H1 (cell line): ENCODE data around the gene CAMSAP1. TPM values are rescaled to one million over a fixed set of nuclear protein-coding genes. Genes with fewer than 3 reads are reported as not detected.

ENCODE experiments used
- CTCF ChIA-PET: fragments of 300-600 bp; sonication (Branson Sonifier 250); formaldehyde crosslinking; loops from one replicate; lab custom pipeline; 2021; ENCODE audit not compliant: partially characterized antibody; lab: Charles Lee
- POLR2A ChIA-PET: fragments of 300-600 bp; sonication (Branson Sonifier 250); formaldehyde crosslinking; loops from one replicate; lab custom pipeline; 2021; ENCODE audit warnings: inconsistent platforms; ENCODE audit not compliant: partially characterized antibody; lab: Charles Lee
- DNase-seq, 2 experiments: peaks; one replicate each; pipeline versions ENCODE4 v3.0.0 to v3.0.0-alpha.2; 2010 to 2022; ENCODE audit warnings: low spot score in 2 of 2, low read depth in 1 of 2, mixed read lengths in 1 of 2
- FAIRE-seq: peaks from 2 replicates; lab custom pipeline; 2011; peaks lifted over from hg19 to GRCh38; lab: Jason Lieb, UNC
- H2AFZ ChIP-seq: 2 replicates; pipeline ENCODE4 v1.8.1; 2012; ENCODE audit warnings: low read length, inconsistent platforms
- H2AK5ac ChIP-seq: 2 replicates; pipeline ENCODE4 v1.6.1; 2013; ENCODE audit warnings: low read depth, low read length
- H2BK120ac ChIP-seq: replicated peaks from 2 replicates; pipeline ENCODE3; 2013; ENCODE audit warnings: low read depth, low read length, inconsistent platforms
- H2BK12ac ChIP-seq: 2 replicates; pipeline ENCODE4 v1.6.1; 2013; ENCODE audit warnings: low read depth, low read length
- H2BK15ac ChIP-seq: 2 replicates; pipeline ENCODE4 v1.6.1; 2013; ENCODE audit warnings: low read length
- H2BK20ac ChIP-seq: 2 replicates; pipeline ENCODE4 v1.6.1; 2013; ENCODE audit warnings: low read length
- H2BK5ac ChIP-seq: 2 replicates; pipeline ENCODE4 v1.6.1; 2013; ENCODE audit warnings: low read depth, low read length
- H3K14ac ChIP-seq: 2 replicates; pipeline ENCODE4 v1.6.1; 2013; ENCODE audit warnings: inconsistent platforms; ENCODE audit not compliant: insufficient read length
- H3K18ac ChIP-seq: 2 replicates; pipeline ENCODE4 v1.6.1; 2013; ENCODE audit warnings: low read length; ENCODE audit errors: extremely low read depth
- H3K23ac ChIP-seq: 2 replicates; pipeline ENCODE4 v1.6.1; 2013; ENCODE audit warnings: inconsistent platforms; ENCODE audit not compliant: insufficient read length
- H3K23me2 ChIP-seq: 2 replicates; pipeline ENCODE4 v1.6.1; 2013; ENCODE audit warnings: low read depth, low read length
- H3K27ac ChIP-seq: 2 replicates; pipeline ENCODE4 v1.6.1; 2011; ENCODE audit warnings: low read depth, low read length, inconsistent platforms
- H3K27me3 ChIP-seq, 4 experiments: replicated peaks in 1 of 4; 1 replicate in 1 of 4; 2 replicates in 3 of 4; pipeline versions ENCODE4 v1.6.1 to v1.8.1; 2011 to 2013; ENCODE audit warnings: low read length in 3 of 4, mild to moderate bottlenecking in 3 of 4, inconsistent platforms in 2 of 4, mixed read lengths in 2 of 4, moderate library complexity in 1 of 4; ENCODE audit not compliant: control insufficient read depth in 3 of 4, insufficient read depth in 3 of 4; ENCODE audit errors: extremely low read depth in 1 of 4
- H3K36me3 ChIP-seq, 4 experiments: 2 replicates each; pipeline versions ENCODE4 v1.6.1 to v1.8.1; 2011 to 2013; ENCODE audit warnings: mild to moderate bottlenecking in 4 of 4, low read length in 3 of 4, moderate library complexity in 2 of 4, control low read depth in 1 of 4, inconsistent platforms in 1 of 4; ENCODE audit not compliant: insufficient read depth in 4 of 4, control insufficient read depth in 2 of 4
- H3K4ac ChIP-seq: replicated peaks from 2 replicates; pipeline ENCODE3; 2013; ENCODE audit warnings: low read length, low read depth, mixed read lengths, inconsistent platforms; ENCODE audit not compliant: insufficient read length
- H3K4me1 ChIP-seq, 4 experiments: replicated peaks in 1 of 4; 1 replicate in 1 of 4; 2 replicates in 3 of 4; pipeline versions ENCODE4 v1.6.1 to v1.8.1; 2011 to 2013; ENCODE audit warnings: low read length in 3 of 4, inconsistent platforms in 2 of 4, mixed read lengths in 1 of 4; ENCODE audit not compliant: insufficient read depth in 4 of 4, control insufficient read depth in 3 of 4
- H3K4me2 ChIP-seq, 2 experiments: 2 replicates each; pipeline versions ENCODE4 v1.6.1 to v1.8.1; 2011 to 2013; ENCODE audit warnings: low read depth in 2 of 2, low read length in 2 of 2, control low read depth in 1 of 2, inconsistent platforms in 1 of 2, mild to moderate bottlenecking in 1 of 2; ENCODE audit not compliant: insufficient read depth in 1 of 2
- H3K4me3 ChIP-seq, 4 experiments: fragments of 200-600, 300-600 bp in 1 of 4; sonication (generic), shearing (Covaris generic), sonication (Bioruptor Twin) in 1 of 4; 2 replicates each; pipeline versions ENCODE4 v1.5.1 to v1.8.1; 2011 to 2016; ENCODE audit warnings: low read length in 4 of 4, low read depth in 3 of 4, control low read depth in 2 of 4, inconsistent platforms in 2 of 4, mild to moderate bottlenecking in 2 of 4, mixed read lengths in 1 of 4, moderate library complexity in 1 of 4; ENCODE audit not compliant: insufficient read depth in 2 of 4; ENCODE audit errors: extremely low read depth in 1 of 4
- H3K56ac ChIP-seq: replicated peaks from 2 replicates; pipeline ENCODE3; 2013; ENCODE audit warnings: low read depth, mild to moderate bottlenecking, mixed read lengths, low read length, inconsistent platforms; ENCODE audit not compliant: insufficient read length
- H3K79me1 ChIP-seq: 2 replicates; pipeline ENCODE4 v1.6.1; 2013; ENCODE audit warnings: low read depth, low read length, control low read depth
- H3K79me2 ChIP-seq, 2 experiments: 2 replicates each; pipeline versions ENCODE4 v1.6.1 to v1.8.1; 2012 to 2013; ENCODE audit warnings: low read length in 2 of 2, mild to moderate bottlenecking in 2 of 2, inconsistent platforms in 1 of 2; ENCODE audit not compliant: insufficient read depth in 2 of 2, control insufficient read depth in 1 of 2
- H3K9ac ChIP-seq, 4 experiments: replicated peaks in 1 of 4; 1 replicate in 1 of 4; 2 replicates in 3 of 4; pipeline versions ENCODE4 v1.6.1 to v1.8.1; 2011 to 2013; ENCODE audit warnings: low read depth in 3 of 4, low read length in 3 of 4, control low read depth in 2 of 4, mild to moderate bottlenecking in 2 of 4, moderate library complexity in 2 of 4, inconsistent platforms in 1 of 4; ENCODE audit errors: extremely low read depth in 1 of 4
- H3K9me3 ChIP-seq, 2 experiments: 2 replicates each; pipeline versions ENCODE4 v1.6.1 to v1.8.1; 2012 to 2013; ENCODE audit warnings: mild to moderate bottlenecking in 2 of 2, moderate library complexity in 2 of 2, control low read depth in 1 of 2, inconsistent platforms in 1 of 2, low read depth in 1 of 2, low read length in 1 of 2, mixed read lengths in 1 of 2; ENCODE audit not compliant: insufficient read depth in 2 of 2
- H4K20me1 ChIP-seq, 2 experiments: replicated peaks in 1 of 2; 2 replicates each; pipeline versions ENCODE3 to v1.8.1; 2011 to 2013; ENCODE audit warnings: inconsistent platforms in 2 of 2, low read length in 2 of 2, mild to moderate bottlenecking in 1 of 2; ENCODE audit not compliant: insufficient read depth in 2 of 2, control insufficient read depth in 1 of 2
- H4K5ac ChIP-seq: 2 replicates; pipeline ENCODE4 v1.6.1; 2013; ENCODE audit warnings: low read length, low read depth, mixed read lengths, inconsistent platforms; ENCODE audit not compliant: insufficient read length
- H4K8ac ChIP-seq: 2 replicates; pipeline ENCODE4 v1.8.0; 2013; ENCODE audit warnings: mild to moderate bottlenecking, moderate library complexity, low read length, inconsistent platforms; ENCODE audit not compliant: insufficient read depth; ENCODE audit errors: extremely low read depth
- H4K91ac ChIP-seq: replicated peaks from 2 replicates; pipeline ENCODE3; 2013; ENCODE audit warnings: low read length, mixed read lengths, inconsistent platforms; ENCODE audit not compliant: insufficient read length
- BACH1 ChIP-seq: IDR thresholded peaks from 2 replicates; pipeline ENCODE4 v1.6.1; 2012; ENCODE audit warnings: low read length, improper control_type of control experiment
- E2F6 ChIP-seq: IDR thresholded peaks from 2 replicates; pipeline ENCODE4 v1.6.1; 2012; ENCODE audit warnings: inconsistent platforms
- EGR1 ChIP-seq: IDR thresholded peaks from 2 replicates; pipeline ENCODE4 v1.6.1; 2011; ENCODE audit warnings: low read depth, low read length, borderline replicate concordance
- GABPA ChIP-seq: IDR thresholded peaks from 2 replicates; pipeline ENCODE4 v1.6.1; 2011; ENCODE audit warnings: mild to moderate bottlenecking, low read length, moderate library complexity, borderline replicate concordance; ENCODE audit not compliant: insufficient read depth
- JUN ChIP-seq: IDR thresholded peaks from 2 replicates; pipeline ENCODE4 v1.6.1; 2011; ENCODE audit warnings: low read depth, mild to moderate bottlenecking, improper control_type of control experiment, low read length
- KDM1A ChIP-seq: fragments of 200-600, 300-600 bp; sonication (generic); IDR thresholded peaks from 2 replicates; pipeline ENCODE4 v1.7.1; 2016; ENCODE audit warnings: mild to moderate bottlenecking, low read length, borderline replicate concordance
- POU5F1 ChIP-seq: IDR thresholded peaks from 2 replicates; pipeline ENCODE4 v1.6.1; 2011; ENCODE audit warnings: low read depth, mild to moderate bottlenecking, low read length, moderate library complexity
- RAD21 ChIP-seq, 2 experiments: IDR thresholded peaks in 1 of 2; conservative IDR thresholded peaks in 1 of 2; 2 replicates each; pipeline ENCODE4 v1.6.1; 2011; ENCODE audit warnings: low read depth in 2 of 2, low read length in 2 of 2, improper control_type of control experiment in 1 of 2, inconsistent platforms in 1 of 2, mild to moderate bottlenecking in 1 of 2, moderate library complexity in 1 of 2
- RNF2 ChIP-seq: fragments of 200-900, 300-1000 bp; sonication (generic); IDR thresholded peaks from 2 replicates; pipeline ENCODE4 v1.7.1; 2016; ENCODE audit warnings: borderline replicate concordance, low read depth, mild to moderate bottlenecking, antibody characterized with exemption, low read length; ENCODE audit not compliant: poor library complexity, severe bottlenecking; ENCODE audit errors: missing control alignments
- SRF ChIP-seq: IDR thresholded peaks from 2 replicates; pipeline ENCODE4 v1.6.1; 2011; ENCODE audit warnings: mild to moderate bottlenecking, low read depth, low read length, moderate library complexity
- TBP ChIP-seq: IDR thresholded peaks from 2 replicates; pipeline ENCODE4 v1.6.1; 2011; ENCODE audit warnings: low read depth, low read length, improper control_type of control experiment
- WGBS, 2 experiments: shearing (Covaris generic) in 1 of 2; methylation state at CpG; one replicate each; pipeline versions ENCODE4 v1.1.6 to v1.1.7; 2013 to 2015; ENCODE audit warnings: low lambda C conversion rate in 2 of 2, mixed read lengths in 2 of 2, inconsistent platforms in 1 of 2, low coverage in 1 of 2, missing lambda C conversion rate in 1 of 2; ENCODE audit not compliant: insufficient replicate concordance in 2 of 2, insufficient coverage in 1 of 2, insufficient read length in 1 of 2; ENCODE audit errors: extremely low coverage in 1 of 2, missing lambda C conversion rate in 1 of 2; 5-methylcytosine and 5-hydroxymethylcytosine counted together
- polyA plus RNA-seq, 7 experiments: library from polyadenylated mRNA; depleted of rRNA in 3 of 7; stranded (reverse) in 5 of 7; unstranded in 2 of 7; fragments of >200 nt in 5 of 7; fragments of 200-250 nt in 2 of 7; gene quantifications; 1 replicate in 5 of 7; 2 replicates in 1 of 7; 4 replicates in 1 of 7; pipeline versions ENCODE4 v1.2.1 to v1.2.3, GENCODE V29; 2011 to 2013; ENCODE audit warnings: missing spikeins in 2 of 7, mixed read lengths in 2 of 7
- total RNA-seq: library from RNA; stranded (reverse); fragmentation: NEBNext Ultra II Directional; extraction: Animal tissue kit (Norgen Biotek cat#: 25700); gene quantifications from 2 replicates; pipeline ENCODE4 v1.2.1, GENCODE V29; 2021

The CAMSAP1 gene
- total and polyA plus RNA-seq, 2 of the 8 experiments (the other 6 are each of a cell fraction or from before 2014, with no cell fraction given), result 13.4 to 44.0 TPM

GRCh38 chr9:135924628-135925338 is 17.4 kb upstream of the CAMSAP1 start:
- H2BK15ac ChIP-seq, result no peak overlapping the region
- no peak overlapping the region for H2BK20ac ChIP-seq
- no peaks in the 10 kb centered on the region for H3K36me3 ChIP-seq
- H2BK12ac ChIP-seq, result peak overlapping the region; percentile 11; the same call in 1 of the 2 replicates
- H4K20me1 ChIP-seq, result peaks cover 0 to 15% of the 10 kb centered on the region in 2 experiments
- WGBS, 2 experiments, result 94% methylated on average over 25 of the region's 27 CpGs; no CpG with 5 or more reads in 1 of the 2 experiments
- peak overlapping the region; percentile 3; the same call in 1 of the 2 replicates for H4K8ac ChIP-seq
- H3K14ac ChIP-seq, result no peak overlapping the region
- no peak overlapping the region for H3K4me3 ChIP-seq
- no peak overlapping the region for H2BK120ac ChIP-seq
- no peak overlapping the region for H2BK5ac ChIP-seq
- H3K4me1 ChIP-seq, result no peaks in the 10 kb centered on the region; a peak in 1 of 7 replicates
- H3K18ac ChIP-seq, result no peak overlapping the region
- peak overlapping the region; percentile 94; the same call in 1 of the 2 replicates for H2AK5ac ChIP-seq
- peak overlapping the region; percentile 69 for H3K4ac ChIP-seq
- peaks cover 0 to 6% of the 10 kb centered on the region in 2 experiments; a peak in 1 of 4 replicates for H3K9me3 ChIP-seq
- no peak overlapping the region for H3K23ac ChIP-seq
- ChIA-PET CTCF (interaction anchor here (0.6 to 1.6 kb wide), 10 partner anchors 10 to 321 kb away, joined by 3 to 7 read pairs (median 4); no protein-coding TSS in a partner anchor), POLR2A (interaction anchor here (1.6 kb wide), 1 partner anchor 18 kb away, joined by 4 read pairs; no protein-coding TSS in a partner anchor)
- H3K27me3 ChIP-seq, result no peaks in the 10 kb centered on the region
- H3K23me2 ChIP-seq, result no peaks in the 10 kb centered on the region
- no peaks in the 10 kb centered on the region for H3K79me2 ChIP-seq
- H3K56ac ChIP-seq, result no peak overlapping the region
- H3K4me2 ChIP-seq, result no peak overlapping the region
- FAIRE-seq (peak; percentile 65), DNase-seq (peak in 1 of 2 experiments; percentile 33)
- peaks cover 4% of the 10 kb centered on the region; the same call in 1 of the 2 replicates for H3K79me1 ChIP-seq
- H2AFZ ChIP-seq, result no peak overlapping the region
- no peak overlapping the region for H3K9ac ChIP-seq
- H4K91ac ChIP-seq, result no peak overlapping the region
- no peak overlapping the region for H3K27ac ChIP-seq
- H4K5ac ChIP-seq, result no peak overlapping the region
- TF ChIP-seq KDM1A (no peak), TBP (no peak), EGR1 (no peak), RNF2 (no peak), E2F6 (peak; percentile 25; the same call in 1 of the 2 replicates), JUN (no peak), SRF (no peak), BACH1 (no peak), POU5F1 (no peak), RAD21 (IDR thresholded peaks at IDR 0.05 in 1 of 2, conservative IDR thresholded peaks at IDR 0.05 in 1 of 2; ENCODE audit: low read depth in 2 of 2, low read length in 2 of 2) (peak; percentile 49 to 62), GABPA (no peak)
